C1 segment of cervical spinal cord (tissue), 14 donors: ENCODE data around the gene ACAP2.
"Not testable (repeated sequence)": the region's sequence is repeated elsewhere in the genome, so short reads cannot be mapped to it uniquely, and the experiment has no call there.

Experiments
- DNase-seq, 14 donors: peaks; one replicate each; lab custom pipeline; 2025; lab: John Stamatoyannopoulos, UW

ACAP2 gene

GRCh38 chr3:195442573-195443390, at the start of gene ACAP2:
Gene ACAP2 (minus strand): TSS chr3:195443020. CDS start chr3:195442847, 173 bp downstream.
- peak; percentile 95 to 100 (median 99) for DNase-seq

- no peak for DNase-seq
Measured at GRCh38 chr3:195475614-195476013, 32.8 kb upstream of the ACAP2 start.

GRCh38 chr3:195475116-195475515, 32.3 kb upstream of the ACAP2 start:
- not testable (repeated sequence) for DNase-seq

GRCh38 chr3:195468841-195469240, 26.0 kb upstream of the ACAP2 start:
- no peak for DNase-seq

GRCh38 chr3:195468391-195468776, 25.6 kb upstream of the ACAP2 start:
- no peak for DNase-seq

- no peak for DNase-seq
Measured at GRCh38 chr3:195467641-195468390, 25.0 kb upstream of the ACAP2 start.

- DNase-seq: no peak
Measured at GRCh38 chr3:195466251-195466650, 23.4 kb upstream of the ACAP2 start.

- not testable (repeated sequence) for DNase-seq
Measured at GRCh38 chr3:195462922-195463321, 20.1 kb upstream of the ACAP2 start.

- no peak for DNase-seq
Measured at GRCh38 chr3:195462308-195462610, 19.4 kb upstream of the ACAP2 start.

GRCh38 chr3:195461594-195462307, 18.9 kb upstream of the ACAP2 start:
- no peak for DNase-seq

GRCh38 chr3:195460091-195460713, 17.4 kb upstream of the ACAP2 start:
- no peak for DNase-seq

GRCh38 chr3:195458316-195458717, 15.5 kb upstream of the ACAP2 start:
- DNase-seq: no peak

GRCh38 chr3:195455789-195456188, 13.0 kb upstream of the ACAP2 start:
- no peak for DNase-seq

GRCh38 chr3:195453236-195453635, 10.4 kb upstream of the ACAP2 start:
- DNase-seq: no peak

- no peak for DNase-seq
Measured at GRCh38 chr3:195451373-195452015, 8.7 kb upstream of the ACAP2 start.

- no peak for DNase-seq
Measured at GRCh38 chr3:195450731-195451229, 8.0 kb upstream of the ACAP2 start.

- no peak for DNase-seq
Measured at GRCh38 chr3:195448205-195448875, 5.5 kb upstream of the ACAP2 start.

GRCh38 chr3:195447201-195447600, 4.4 kb upstream of the ACAP2 start:
- no peak for DNase-seq

- no peak for DNase-seq
Measured at GRCh38 chr3:195446359-195446758, 3.5 kb upstream of the ACAP2 start.

GRCh38 chr3:195445885-195446284, 3.1 kb upstream of the ACAP2 start:
- DNase-seq: no peak
